ENCODE results near the gene MC3R.
"Not testable (repeated sequence)": the region's sequence is repeated elsewhere in the genome, so short reads cannot be mapped to it uniquely, and the experiment has no call there.

MC3R gene

DNA sequence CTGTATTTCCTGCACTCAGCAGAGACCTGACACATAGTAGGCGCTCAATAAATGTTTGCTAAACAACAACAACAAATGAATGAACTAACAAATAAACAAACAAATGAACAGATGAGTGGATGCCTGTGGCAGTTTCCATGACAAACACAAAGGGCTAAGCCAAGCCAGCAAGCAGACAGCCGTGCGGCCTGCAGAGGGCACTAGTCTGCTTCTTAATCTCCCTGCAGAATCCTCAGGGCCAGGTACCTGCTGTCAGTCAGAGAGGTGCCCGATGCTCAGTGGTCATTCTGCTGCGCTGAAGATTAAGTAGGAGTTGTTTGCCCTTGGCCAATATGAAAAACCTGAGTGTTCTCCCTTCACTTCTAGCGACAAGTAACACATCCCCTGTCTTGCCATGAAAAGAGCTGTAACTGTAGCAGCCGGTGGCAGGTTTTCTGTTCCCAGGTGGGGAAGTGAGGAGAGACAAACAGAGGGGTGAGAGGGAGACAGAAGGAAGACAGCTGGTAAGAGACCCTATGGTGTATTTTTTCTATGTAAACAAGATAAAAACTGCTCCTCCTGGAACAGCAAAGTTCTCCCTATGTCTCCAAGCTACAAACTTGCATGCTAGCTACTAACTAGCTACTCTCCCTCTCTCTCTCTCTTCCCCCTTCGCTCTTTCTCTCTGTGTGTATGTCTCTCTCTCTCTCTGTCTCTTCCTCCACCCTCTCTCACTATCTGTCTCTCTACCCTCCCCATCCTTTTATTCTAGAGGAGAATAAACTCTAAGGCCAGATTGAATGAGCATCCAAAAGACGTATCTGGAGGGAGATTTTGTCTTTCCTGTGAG lies at the start of gene MC3R:
Gene MC3R (plus strand): TSS at position 779 of the 829 bp plus-strand sequence. CDS start 112 bp downstream, outside the sequence.
- DNase-seq (ENCODE audit: low spot score), result peak; percentile 69

DNA sequence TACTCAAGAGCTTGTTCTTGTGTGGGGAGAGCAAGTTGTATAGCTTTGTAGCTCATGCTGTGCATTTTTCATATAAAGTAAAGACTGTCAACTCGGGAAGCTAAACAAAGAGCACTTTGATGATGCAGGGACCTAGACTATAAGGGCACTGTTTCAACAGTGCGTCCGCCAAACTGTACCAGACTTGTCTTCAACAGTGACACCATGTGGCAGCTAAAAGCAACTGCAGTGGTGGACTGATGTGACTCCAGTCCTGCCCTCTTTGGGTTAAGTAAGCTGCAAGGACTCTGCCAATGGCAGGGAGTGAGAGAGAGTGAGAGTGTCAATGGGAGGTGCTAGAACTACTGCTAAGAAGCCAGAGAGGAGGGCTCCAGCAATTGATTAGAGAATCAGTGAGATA lies 48.1 kb upstream of the MC3R start:
- no peak for DNase-seq (ENCODE audit: low spot score)

DNA sequence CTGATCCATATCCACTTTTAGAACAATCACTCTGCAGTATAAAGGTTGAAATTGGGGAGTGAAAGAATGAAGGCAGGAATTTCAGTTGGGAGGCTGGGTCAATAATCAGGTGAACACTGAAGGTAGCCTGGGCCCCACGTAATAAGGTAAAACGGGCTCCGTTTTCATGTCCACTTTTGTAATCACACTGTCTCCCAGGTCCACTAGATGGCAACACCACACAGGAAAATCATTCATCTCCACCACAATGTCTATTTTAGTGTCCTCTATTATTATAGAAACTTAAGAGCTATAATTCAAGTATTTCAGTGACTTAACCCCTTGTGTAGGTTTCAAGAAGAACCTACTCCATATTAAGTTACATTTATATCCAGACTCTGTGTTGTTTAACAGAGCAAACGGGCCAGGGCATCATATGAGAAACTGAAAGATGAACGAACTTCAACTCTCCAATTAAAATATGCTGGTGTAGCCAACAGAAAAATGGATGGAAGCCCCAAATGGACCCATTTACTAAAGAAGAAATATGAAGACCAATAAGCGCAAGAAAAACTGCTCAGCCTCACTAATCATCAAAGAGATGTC lies 45.9 kb upstream of the MC3R start:
- peak; percentile 38 for DNase-seq (ENCODE audit: low spot score)

DNA sequence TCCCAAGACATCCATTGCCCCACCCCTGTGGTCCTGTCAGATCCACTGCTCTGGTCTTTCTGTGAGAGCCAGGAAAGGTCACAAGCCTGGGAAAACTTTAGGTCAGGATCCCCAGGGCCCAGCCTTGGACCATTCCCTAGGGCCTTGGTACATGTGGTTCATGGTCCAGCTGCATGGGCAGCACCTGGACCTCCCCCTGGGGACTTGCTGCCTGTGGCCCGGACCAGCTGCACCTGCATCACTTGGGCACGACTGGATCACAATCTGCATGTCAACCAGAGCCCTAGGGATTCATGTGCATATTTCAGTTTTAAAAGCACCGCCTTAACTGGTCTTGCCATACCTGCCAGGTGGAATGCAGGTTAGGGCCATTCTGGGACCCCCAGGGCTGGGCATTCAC lies 44.3 kb upstream of the MC3R start:
- DNase-seq (ENCODE audit: low spot score), result no peak

DNA sequence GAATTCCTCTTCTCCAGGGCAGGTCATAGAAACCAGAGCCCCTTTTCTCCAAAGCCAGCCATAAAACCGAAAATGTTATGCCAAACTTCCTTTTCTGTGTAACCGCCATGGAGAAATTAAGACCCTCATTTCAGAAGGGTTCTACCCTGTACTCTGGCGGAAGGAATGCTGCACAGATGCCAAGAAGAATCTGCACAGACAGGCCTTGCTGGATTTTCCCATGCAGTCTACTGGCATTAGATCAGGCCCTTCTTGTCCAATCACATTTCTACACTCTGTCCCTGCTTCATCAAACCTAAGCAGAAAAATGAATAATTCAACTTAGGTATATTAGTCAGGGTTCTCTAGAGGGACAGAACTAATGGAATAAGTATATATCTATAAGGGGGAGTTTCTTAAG lies 43.2 kb upstream of the MC3R start:
- DNase-seq (ENCODE audit: low spot score), result no peak

DNA sequence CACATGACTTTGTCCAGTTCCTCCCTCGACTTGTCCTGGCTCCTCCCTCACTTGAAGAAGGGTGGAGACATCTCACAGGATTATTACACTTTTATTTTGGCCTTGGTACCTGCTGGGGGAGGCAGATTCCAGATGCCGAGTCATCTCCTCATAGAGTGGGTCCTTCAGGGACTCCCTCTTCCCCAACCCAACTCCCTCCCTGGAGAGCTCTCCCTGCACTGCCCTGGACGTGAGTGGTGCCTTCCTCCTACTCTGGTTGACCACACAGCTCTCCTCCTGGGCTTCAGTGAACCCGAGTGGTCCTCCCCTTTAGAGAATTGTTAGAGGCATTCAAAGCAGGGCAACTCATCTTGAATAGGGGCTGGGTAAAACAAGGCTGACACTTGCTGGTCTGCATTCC lies 40.9 kb upstream of the MC3R start:
- DNase-seq (ENCODE audit: low spot score), result no peak

DNA sequence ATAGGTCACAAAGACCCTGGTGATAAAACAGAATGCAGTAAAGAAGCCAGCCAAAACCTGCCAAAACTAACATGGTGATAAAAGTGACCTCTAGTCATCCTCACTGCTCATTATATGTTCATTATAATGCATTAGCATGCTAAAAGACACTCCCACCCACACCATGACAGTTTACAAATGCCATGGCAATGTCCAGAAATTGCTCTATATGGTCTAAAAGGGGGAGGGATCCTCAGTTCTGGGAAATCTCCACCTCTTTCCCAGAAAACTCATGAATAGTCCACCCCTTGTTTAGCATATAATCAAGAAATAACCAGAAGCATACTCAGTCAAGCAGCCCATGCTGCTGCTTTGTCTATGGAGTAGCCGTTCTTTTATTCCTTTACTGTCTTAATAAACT lies 40.4 kb upstream of the MC3R start:
- no peak for DNase-seq (ENCODE audit: low spot score)

DNA sequence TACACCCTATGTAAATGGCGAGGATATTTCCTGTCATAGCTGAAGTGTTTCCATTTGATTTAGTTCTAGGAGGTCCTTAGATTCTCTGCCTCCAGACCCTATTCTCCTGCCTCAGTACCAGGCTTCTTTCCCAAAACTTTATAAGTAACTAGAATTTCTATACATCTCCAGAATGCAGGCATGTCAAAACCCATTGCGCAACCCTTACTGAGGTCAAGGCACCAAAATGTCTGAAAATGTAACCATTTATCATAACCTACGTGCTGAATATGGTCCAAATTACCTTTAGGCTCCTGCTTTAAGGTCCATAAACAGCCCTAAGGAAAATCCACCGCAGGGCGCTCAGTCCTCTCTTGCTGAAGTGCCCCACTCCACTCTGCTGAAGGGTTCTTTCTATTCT lies 37.5 kb upstream of the MC3R start:
- DNase-seq (ENCODE audit: low spot score), result no peak

DNA sequence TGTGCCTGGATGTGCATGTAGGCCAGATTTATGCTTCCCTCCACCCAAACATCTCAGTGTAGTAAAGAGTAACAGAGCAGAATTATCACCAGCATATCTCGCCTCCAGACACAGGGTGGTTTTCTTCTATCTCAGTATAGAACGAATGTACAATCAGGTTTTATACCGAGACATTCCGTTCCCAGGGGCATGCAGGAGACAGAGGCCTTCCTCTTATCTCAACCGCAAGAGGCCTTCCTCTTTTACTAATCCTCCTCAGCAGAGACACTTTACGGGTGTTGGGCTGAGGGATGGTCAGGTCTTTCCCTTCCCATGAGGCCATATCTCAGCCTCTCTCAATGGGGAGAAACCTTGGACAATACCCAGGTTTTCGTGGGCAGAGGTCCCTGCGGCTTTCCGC lies 36.4 kb upstream of the MC3R start:
- DNase-seq (ENCODE audit: low spot score), result no peak

DNA sequence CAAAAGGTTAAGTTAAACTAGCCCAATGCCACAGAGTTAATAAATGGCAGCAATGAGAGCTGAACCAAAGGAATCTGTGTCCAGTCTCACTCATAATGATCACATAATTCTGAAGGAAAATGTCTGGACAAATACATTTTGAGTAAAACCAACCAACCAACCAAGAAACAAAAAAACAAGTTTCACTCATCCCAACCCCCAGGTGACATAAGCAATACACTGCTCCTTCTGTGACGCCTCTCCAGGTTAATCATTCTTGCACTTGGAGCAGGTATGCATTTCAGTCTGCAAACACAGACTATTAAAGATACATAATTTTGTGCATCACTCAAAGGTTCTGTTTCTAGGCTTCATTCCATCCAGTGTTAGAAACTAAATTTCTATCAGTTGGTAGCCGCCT lies 35.2 kb upstream of the MC3R start:
- no peak for DNase-seq (ENCODE audit: low spot score)

DNA sequence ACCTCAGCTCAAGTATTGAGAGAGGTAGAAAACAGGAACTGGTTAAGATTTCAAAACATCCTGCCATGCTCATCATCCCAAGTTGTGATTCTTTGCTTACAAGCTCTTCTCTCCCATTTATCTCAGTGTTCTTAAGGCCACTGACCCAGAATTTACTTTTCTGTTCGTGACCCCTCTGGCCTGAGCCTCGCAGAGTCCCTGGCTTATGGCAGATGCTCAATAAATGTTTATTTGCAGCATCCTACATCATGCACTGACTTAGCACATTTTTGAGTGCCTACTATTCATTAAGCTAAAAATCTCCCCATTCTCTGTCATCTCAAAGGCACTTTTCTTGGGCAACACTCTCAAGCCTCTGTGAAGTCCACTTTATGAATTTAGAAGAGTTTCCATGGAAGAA lies 33.4 kb upstream of the MC3R start:
- DNase-seq (ENCODE audit: low spot score), result no peak

DNA sequence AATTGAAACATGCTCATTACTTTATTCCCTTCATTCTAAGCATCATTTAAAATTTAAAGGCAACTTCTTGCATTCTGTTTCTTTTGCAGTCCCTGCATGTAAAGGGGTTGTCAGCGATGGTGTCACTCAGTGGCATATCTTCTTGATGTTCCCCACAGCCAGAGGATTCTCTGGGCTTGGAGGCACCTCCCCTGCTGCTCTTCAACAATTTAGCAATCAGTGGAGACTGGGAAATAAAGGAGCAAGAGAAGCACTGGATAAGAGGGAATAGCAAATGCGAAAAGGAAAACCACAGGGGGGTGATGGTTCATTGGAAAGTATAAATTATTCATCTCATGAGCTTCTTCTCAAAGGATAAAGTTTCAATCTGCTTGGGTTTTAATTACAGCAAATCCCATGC lies 30.7 kb upstream of the MC3R start:
- no peak for DNase-seq (ENCODE audit: low spot score)

DNA sequence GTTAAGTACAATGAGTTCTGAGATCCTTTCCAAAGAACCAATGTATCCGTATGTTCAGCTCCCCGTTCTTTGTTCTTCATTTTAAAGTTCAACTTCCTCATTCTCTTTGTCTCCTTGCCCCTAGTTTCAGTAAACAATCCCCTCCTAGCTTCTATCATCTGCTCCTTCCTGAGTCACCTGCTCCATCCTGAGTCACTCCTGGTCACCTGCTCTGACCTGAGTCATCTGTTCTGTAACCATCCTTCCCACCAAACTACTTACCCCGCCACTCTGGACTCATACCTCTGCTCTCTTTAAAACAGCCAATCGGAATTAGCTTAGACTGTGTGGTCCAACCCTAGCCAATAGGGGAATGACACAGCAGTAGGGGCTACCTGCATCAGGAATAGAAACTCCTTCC lies 27.3 kb upstream of the MC3R start:
- not testable (repeated sequence) for DNase-seq (ENCODE audit: low spot score)

DNA sequence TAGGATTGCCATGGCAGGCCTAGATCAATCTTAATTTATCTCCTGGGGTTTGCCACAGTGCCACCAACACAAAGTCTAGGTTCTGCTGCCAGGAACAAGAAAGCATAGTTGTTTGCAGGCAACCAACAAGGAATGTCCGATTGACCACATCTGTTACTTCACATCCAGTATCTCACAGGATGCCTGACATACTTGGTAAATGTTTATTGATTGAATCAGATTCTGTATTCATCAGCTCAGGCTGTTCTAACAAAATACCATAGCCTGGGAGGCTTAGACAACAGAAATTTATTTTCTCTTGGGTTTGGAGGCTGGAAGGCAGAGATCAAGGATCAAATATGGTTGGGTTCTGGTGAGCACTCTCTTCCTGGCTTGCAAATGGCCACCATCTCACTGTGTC lies 26.3 kb upstream of the MC3R start:
- DNase-seq (ENCODE audit: low spot score), result no peak

DNA sequence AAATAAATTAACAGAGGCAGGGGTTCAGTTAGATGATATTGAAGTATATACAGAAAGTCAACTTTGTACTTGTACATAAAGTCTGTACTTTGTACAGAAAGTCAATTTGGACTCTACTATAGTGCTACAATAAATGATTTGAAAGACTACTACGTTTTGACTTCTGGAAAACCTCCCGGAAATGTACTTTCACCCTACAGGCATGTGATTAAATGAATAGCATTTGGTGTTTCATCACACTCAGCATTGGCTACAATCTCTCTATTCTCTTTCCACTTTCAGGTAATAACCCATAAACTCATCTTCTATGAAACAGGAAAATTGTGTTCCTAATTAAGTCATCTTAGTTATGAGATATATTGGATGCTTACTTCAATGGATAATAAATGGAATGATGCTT lies 25.6 kb upstream of the MC3R start:
- no peak for DNase-seq (ENCODE audit: low spot score)

DNA sequence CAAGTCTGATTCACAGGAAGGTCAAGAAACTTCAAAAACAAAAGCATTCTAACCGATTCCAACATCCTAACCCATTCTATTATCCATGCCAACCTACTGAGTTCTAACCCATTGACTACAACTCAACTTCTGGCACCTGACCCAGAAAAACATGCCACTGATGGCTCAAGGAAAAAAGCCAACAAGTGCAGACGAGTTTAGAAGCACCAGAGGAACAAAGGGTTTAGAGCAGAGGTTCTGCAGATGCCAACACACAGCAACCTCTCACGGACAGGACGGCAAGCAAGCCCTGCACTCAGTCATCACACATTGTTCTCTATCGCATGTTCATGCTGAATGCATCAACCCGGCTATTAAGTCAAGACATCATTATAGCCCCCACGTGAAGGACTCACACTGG lies 25.2 kb upstream of the MC3R start:
- no peak for DNase-seq (ENCODE audit: low spot score)

DNA sequence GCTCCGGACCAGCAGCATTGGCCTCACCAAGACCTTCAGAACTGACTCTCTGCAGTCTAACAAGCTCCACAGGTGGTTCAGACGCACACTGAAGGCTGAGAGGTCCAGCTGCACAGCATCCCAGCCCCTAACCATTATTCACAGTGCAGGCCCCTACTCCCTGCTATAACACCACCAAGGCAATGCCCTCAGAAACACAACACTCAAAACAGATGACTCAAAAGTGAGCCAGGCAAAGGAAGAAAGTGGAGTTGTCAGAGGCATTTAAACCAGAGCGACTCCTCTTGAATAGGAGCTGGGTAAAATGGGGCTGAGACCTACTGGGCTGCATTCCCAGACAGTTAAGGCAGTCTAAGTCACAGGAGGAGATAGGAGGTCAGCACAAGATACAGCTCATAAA lies 20.5 kb upstream of the MC3R start:
- no peak for DNase-seq (ENCODE audit: low spot score)

DNA sequence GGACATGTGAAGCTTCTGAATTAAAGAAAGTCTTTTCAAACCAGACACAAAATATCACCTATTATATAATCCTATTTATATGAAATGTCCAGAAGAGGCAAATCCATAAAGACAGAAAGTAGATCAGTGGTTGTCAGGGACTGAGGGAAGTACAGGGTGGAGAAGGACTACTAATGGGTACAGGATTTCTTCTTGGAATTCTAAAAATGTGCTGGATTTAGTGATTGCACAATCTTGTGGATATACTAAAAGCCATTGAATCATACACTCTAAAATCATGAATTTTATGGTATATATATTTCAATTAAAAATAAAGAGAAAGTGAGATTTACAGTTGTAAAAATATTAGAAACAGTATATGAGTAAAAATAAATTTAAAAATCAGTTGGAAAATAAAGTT lies 18.7 kb upstream of the MC3R start:
- DNase-seq (ENCODE audit: low spot score), result no peak

DNA sequence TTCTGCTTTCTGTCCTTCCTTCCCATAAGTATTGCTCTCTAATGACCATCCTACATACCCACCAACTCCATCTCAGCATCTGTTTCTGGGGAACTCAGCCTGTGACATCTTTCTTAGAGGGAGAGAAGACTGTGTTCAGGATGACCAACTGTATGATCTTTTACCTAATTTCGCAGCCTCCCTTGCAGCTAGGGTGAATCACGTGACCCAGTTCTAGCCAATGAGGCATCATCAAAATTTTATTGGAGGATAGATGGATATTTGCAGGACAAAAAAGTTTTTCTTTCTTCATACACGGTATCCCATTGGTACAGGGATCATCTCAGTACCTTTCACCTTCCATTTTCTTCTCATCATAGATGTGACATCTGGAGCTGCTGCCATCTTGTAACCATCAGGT lies 14.4 kb upstream of the MC3R start:
- DNase-seq (ENCODE audit: low spot score), result no peak

DNA sequence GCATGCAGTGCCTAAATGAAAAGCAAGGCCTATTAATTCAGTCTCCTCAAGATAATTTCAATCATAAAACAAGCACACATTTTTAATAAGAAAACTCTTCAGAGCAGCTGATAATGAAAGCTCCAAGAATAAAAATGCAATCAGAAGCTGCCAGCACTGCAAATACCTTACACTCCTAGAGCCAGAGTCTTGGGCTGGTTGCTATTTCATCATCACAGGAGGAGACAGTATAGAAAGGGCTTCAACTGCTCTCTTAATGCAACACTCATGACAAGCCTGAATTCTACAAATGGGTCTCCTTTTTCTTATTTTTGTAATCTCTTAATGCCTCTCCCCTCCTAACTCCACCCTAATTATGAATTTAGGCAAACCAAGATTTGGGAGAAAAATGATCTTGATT lies 11.2 kb upstream of the MC3R start:
- DNase-seq (ENCODE audit: low spot score), result no peak

DNA sequence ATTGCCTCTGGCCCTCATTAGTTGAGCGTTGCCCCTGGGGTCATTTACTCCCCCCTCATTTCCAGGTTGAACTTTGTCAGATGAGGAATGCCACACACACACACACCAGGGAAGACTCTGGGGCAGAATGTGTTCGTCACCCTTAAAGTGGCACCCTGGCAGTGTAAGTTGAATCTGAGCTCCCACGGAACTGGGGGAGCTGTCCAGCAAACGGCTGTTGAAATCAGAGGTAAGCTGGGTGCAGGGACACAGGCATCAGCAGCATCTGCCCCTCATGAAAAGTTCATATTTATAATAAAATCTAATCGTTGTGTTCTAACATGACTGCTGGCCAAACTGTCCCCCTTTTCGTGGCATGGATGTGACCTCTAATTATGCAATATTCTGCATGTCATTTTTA lies 4.3 kb upstream of the MC3R start:
- no peak for DNase-seq (ENCODE audit: low spot score)

DNA sequence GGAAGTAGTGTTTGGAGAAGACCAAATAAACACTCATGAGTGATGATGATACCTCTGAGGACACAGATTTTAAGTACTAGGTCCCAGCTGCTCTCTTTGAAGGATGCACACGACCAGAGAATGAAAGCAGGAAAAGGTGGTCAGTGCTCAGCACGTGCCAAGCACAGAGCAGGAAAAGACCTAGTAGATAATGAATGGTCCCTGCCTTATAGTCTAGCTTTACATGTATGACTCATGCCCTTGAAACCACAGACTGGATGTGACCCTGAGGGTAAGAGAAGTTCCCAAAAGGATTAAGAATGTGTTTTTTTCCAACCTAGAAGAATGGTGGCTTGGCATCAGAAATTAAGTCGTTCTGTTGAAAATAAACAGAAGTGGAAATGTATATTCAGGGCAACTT lies 2.8 kb upstream of the MC3R start:
- DNase-seq (ENCODE audit: low spot score), result no peak

DNA sequence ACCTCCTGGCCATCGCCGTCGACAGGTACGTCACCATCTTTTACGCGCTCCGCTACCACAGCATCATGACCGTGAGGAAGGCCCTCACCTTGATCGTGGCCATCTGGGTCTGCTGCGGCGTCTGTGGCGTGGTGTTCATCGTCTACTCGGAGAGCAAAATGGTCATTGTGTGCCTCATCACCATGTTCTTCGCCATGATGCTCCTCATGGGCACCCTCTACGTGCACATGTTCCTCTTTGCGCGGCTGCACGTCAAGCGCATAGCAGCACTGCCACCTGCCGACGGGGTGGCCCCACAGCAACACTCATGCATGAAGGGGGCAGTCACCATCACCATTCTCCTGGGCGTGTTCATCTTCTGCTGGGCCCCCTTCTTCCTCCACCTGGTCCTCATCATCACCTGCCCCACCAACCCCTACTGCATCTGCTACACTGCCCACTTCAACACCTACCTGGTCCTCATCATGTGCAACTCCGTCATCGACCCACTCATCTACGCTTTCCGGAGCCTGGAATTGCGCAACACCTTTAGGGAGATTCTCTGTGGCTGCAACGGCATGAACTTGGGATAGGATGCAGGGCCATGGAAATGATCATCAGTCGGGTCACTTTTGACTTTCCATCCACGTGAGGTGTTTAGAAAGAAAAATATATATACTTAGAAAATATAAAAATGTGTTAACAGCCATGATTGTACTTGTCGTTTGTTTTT lies 868 bp downstream of the MC3R start:
- DNase-seq (ENCODE audit: low spot score), result peak; percentile 31
